SKM-1 treated with dmso at 0.1 percent for 144 hours (cell line): ENCODE results near the gene KYAT1.

Experiments used
- DNase-seq: peaks from one replicate; lab custom pipeline; 2025; ENCODE audit not compliant: unreplicated experiment; lab: John Stamatoyannopoulos, UW

Gene KYAT1

GRCh38 chr9:128786681-128787601 is 94.8 kb downstream of the KYAT1 start, which contains the start of gene TBC1D13:
Gene TBC1D13, plus strand, starts transcription at chr9:128787253. Its CDS starts 101 bp downstream, at chr9:128787354.
- peak; percentile 72 for DNase-seq

GRCh38 chr9:128785427-128785826 is 96.3 kb downstream of the KYAT1 start:
- no peak for DNase-seq
